Peyer's patch (tissue), 4 donors: ENCODE measurements around the gene ALDH3A1. TPM values are rescaled to one million over a fixed set of nuclear protein-coding genes. Genes with fewer than 3 reads are reported as not detected.

Experiments used
- DNase-seq, 3 donors: peaks; one replicate each; pipeline ENCODE4 v3.0.0-alpha.2; 2017 to 2019
- H3K27ac ChIP-seq, 4 donors: fragments of 200-600 bp; sonication (generic); one replicate each; pipeline ENCODE4 v1.5.1; 2016 to 2019
- H3K27me3 ChIP-seq, 2 donors: fragments of 200-600 bp; sonication (generic); one replicate each; pipeline ENCODE4 v1.5.1; 2019
- H3K36me3 ChIP-seq, 3 donors: fragments of 200-600 bp; sonication (generic); one replicate each; pipeline ENCODE4 v1.5.1; 2016 to 2019
- H3K4me1 ChIP-seq, 4 donors: fragments of 200-600 bp; sonication (generic); one replicate each; pipeline ENCODE4 v1.5.1; 2016 to 2019
- H3K4me3 ChIP-seq, 4 donors: fragments of 200-600 bp; sonication (generic); 1 replicate in 3 of 4; 2 replicates in 1 of 4; pipeline ENCODE4 v1.5.1; 2016 to 2019; ENCODE audit warnings: mild to moderate bottlenecking in 1 of 4
- H3K9me3 ChIP-seq, 4 donors: fragments of 200-600 bp; sonication (generic); one replicate each; pipeline ENCODE4 v1.5.1; 2016 to 2019; ENCODE audit warnings: mild to moderate bottlenecking in 1 of 4
- CTCF ChIP-seq, 6 experiments: fragments of 450-650 bp in 4 of 6; fragments of 200-600 bp in 2 of 6; sonication (generic) in 1 of 6; IDR thresholded peaks; one replicate each; pipeline ENCODE4 v1.5.1; 2017 to 2019; ENCODE audit warnings: antibody characterized with exemption in 6 of 6, mild to moderate bottlenecking in 3 of 6, moderate library complexity in 1 of 6
- POLR2A ChIP-seq, 2 donors: fragments of 450-650 bp; IDR thresholded peaks; one replicate each; pipeline ENCODE4 v1.5.1; 2017; ENCODE audit warnings: antibody characterized with exemption in 2 of 2, mild to moderate bottlenecking in 2 of 2, moderate library complexity in 2 of 2
- total RNA-seq, 4 donors: library from RNA; depleted of rRNA; stranded (reverse); fragments of >200 nt; gene quantifications; one replicate each; pipeline ENCODE4 v1.1.0, GENCODE V29; 2016

The ALDH3A1 gene
- total RNA-seq, 4 donors from 2014 or later: 1.7 to 23.1 (median 3.2) TPM

GRCh38 chr17:19756546-19756945 lies 8.4 kb upstream of the ALDH3A1 start:
- peak in 1 of 3 donors; percentile 40 for DNase-seq
- no peak overlapping the region for H3K27ac ChIP-seq
- no peak overlapping the region for H3K4me3 ChIP-seq
- no peaks in the 10 kb centered on the region for H3K9me3 ChIP-seq
- H3K36me3 ChIP-seq: no peaks in the 10 kb centered on the region
- peaks cover 0 to 9% (median 6%) of the 10 kb centered on the region in 4 donors for H3K4me1 ChIP-seq
- no peak for TF ChIP-seq CTCF (IDR thresholded peaks at IDR 0.05)
- no peak for TF ChIP-seq POLR2A (IDR thresholded peaks at IDR 0.05)
- no peaks in the 10 kb centered on the region for H3K27me3 ChIP-seq

GRCh38 chr17:19755821-19756510 lies 7.9 kb upstream of the ALDH3A1 start:
- Histone ChIP-seq H3K9me3 (no peaks in the 10 kb centered on the region), H3K27ac (no peak overlapping the region), H3K4me3 (no peak overlapping the region), H3K4me1 (peaks cover 0 to 9% (median 6%) of the 10 kb centered on the region in 4 donors), H3K36me3 (no peaks in the 10 kb centered on the region), H3K27me3 (no peaks in the 10 kb centered on the region)
- no peak for TF ChIP-seq POLR2A (IDR thresholded peaks at IDR 0.05)
- TF ChIP-seq CTCF (IDR thresholded peaks at IDR 0.05): no peak
- peak in 2 of 3 donors; percentile 18 to 43 for DNase-seq

GRCh38 chr17:19755392-19755791 lies 7.3 kb upstream of the ALDH3A1 start:
- DNase-seq: peak in 2 of 3 donors; percentile 15 to 38
- Histone ChIP-seq H3K4me1 (peaks cover 0 to 9% (median 6%) of the 10 kb centered on the region in 4 donors), H3K36me3 (no peaks in the 10 kb centered on the region), H3K9me3 (no peaks in the 10 kb centered on the region), H3K4me3 (no peak overlapping the region), H3K27ac (no peak overlapping the region), H3K27me3 (no peaks in the 10 kb centered on the region)
- TF ChIP-seq POLR2A (IDR thresholded peaks at IDR 0.05) (no peak), CTCF (IDR thresholded peaks at IDR 0.05) (no peak)

- DNase-seq: peak in 2 of 3 donors; percentile 67 to 72
- Histone ChIP-seq H3K4me3 (no peak overlapping the region), H3K36me3 (no peaks in the 10 kb centered on the region), H3K9me3 (no peaks in the 10 kb centered on the region), H3K4me1 (peaks cover 0 to 11% (median 6%) of the 10 kb centered on the region in 4 donors), H3K27me3 (no peaks in the 10 kb centered on the region), H3K27ac (peak overlapping the region in 2 of 4 donors; percentile 20 to 67)
- TF ChIP-seq CTCF (IDR thresholded peaks at IDR 0.05) (peak in 4 of 6 experiments; percentile 30 to 73 (median 60)), POLR2A (IDR thresholded peaks at IDR 0.05) (no peak)
These were observed 5.8 kb upstream of the ALDH3A1 start for GRCh38 chr17:19753661-19754463.

GRCh38 chr17:19753051-19753509 lies 5.0 kb upstream of the ALDH3A1 start:
- DNase-seq: peak in 2 of 3 donors; percentile 84 to 85
- Histone ChIP-seq H3K9me3 (no peaks in the 10 kb centered on the region), H3K27ac (peak overlapping the region in 3 of 4 donors; percentile 20 to 67 (median 49)), H3K36me3 (no peaks in the 10 kb centered on the region), H3K4me3 (no peak overlapping the region), H3K27me3 (no peaks in the 10 kb centered on the region), H3K4me1 (peaks cover 0 to 19% (median 6%) of the 10 kb centered on the region in 4 donors)
- peak; percentile 30 to 31 for TF ChIP-seq POLR2A (IDR thresholded peaks at IDR 0.05)
- TF ChIP-seq CTCF (IDR thresholded peaks at IDR 0.05): peak in 2 of 6 experiments; percentile 10 to 15
